HepG2 (cell line): ENCODE data around the gene TTC24. TPM values are rescaled to one million over a fixed set of nuclear protein-coding genes. Genes with fewer than 3 reads are reported as not detected.

Source experiments
- BCL6 ChIP-seq: IDR thresholded peaks from 2 replicates; pipeline ENCODE4 v1.6.1; 2016; ENCODE audit warnings: missing genetic modification reagents, missing compliant biosample characterization
- DMAP1 ChIP-seq: IDR thresholded peaks from 2 replicates; pipeline ENCODE4 v1.6.1; 2016
- DPF2 ChIP-seq: sonication (generic); formaldehyde crosslinking; IDR thresholded peaks from 2 replicates; pipeline ENCODE4 v1.4.0; 2020; ENCODE audit warnings: mild to moderate bottlenecking, low read depth, missing genetic modification reagents, borderline replicate concordance
- EHMT2 ChIP-seq: fragments of 200-600 bp; sonication (generic); IDR thresholded peaks from 2 replicates; pipeline ENCODE4 v1.7.0; 2017; ENCODE audit warnings: antibody characterized with exemption, low read depth, low read length, borderline replicate concordance
- FUBP1 ChIP-seq: sonication (generic); formaldehyde crosslinking; IDR thresholded peaks from 2 replicates; pipeline ENCODE4 v1.5.1; 2020; ENCODE audit warnings: missing genetic modification reagents, mild to moderate bottlenecking, borderline replicate concordance
- KLF12 ChIP-seq: sonication (generic); formaldehyde crosslinking; IDR thresholded peaks from 2 replicates; pipeline ENCODE4 v1.4.0; 2020; ENCODE audit warnings: missing genetic modification reagents, borderline replicate concordance
- MTA1 ChIP-seq: sonication (generic); formaldehyde crosslinking; IDR thresholded peaks from 2 replicates; pipeline ENCODE4 v1.4.0; 2020; ENCODE audit warnings: missing genetic modification reagents, mild to moderate bottlenecking, borderline replicate concordance
- NR2C2 ChIP-seq: sonication (generic); formaldehyde crosslinking; IDR thresholded peaks from 2 replicates; pipeline ENCODE4 v1.4.0; 2020; ENCODE audit warnings: missing genetic modification reagents, mild to moderate bottlenecking, moderate library complexity, borderline replicate concordance
- POLR2G ChIP-seq: fragments of 200-400 bp; formaldehyde crosslinking; IDR thresholded peaks from 2 replicates; pipeline ENCODE4 v1.6.1; 2018; ENCODE audit warnings: mild to moderate bottlenecking, low read depth, low read length, moderate library complexity
- RXRB ChIP-seq: IDR thresholded peaks from 2 replicates; pipeline ENCODE4 v1.6.1; 2016; ENCODE audit warnings: borderline replicate concordance, missing genetic modification reagents, missing compliant biosample characterization
- SNAPC2 ChIP-seq: sonication (generic); formaldehyde crosslinking; IDR thresholded peaks from 2 replicates; pipeline ENCODE4 v1.8.1; 2022; ENCODE audit warnings: mild to moderate bottlenecking, missing genetic modification reagents
- SNAPC5 ChIP-seq: sonication (generic); formaldehyde crosslinking; IDR thresholded peaks from 2 replicates; pipeline ENCODE4 v1.8.1; 2023; ENCODE audit warnings: mild to moderate bottlenecking, missing genetic modification reagents, borderline replicate concordance
- SNRNP70 ChIP-seq: fragments of 200-400 bp; formaldehyde crosslinking; IDR thresholded peaks from 2 replicates; pipeline ENCODE4 v1.6.1; 2017; ENCODE audit warnings: mild to moderate bottlenecking, low read depth, low read length, moderate library complexity
- SSRP1 ChIP-seq: IDR thresholded peaks from 2 replicates; pipeline ENCODE4 v1.6.1; 2016; ENCODE audit warnings: control low read depth
- ZHX2 ChIP-seq, 2 experiments: sonication (generic) in 1 of 2; formaldehyde crosslinking in 1 of 2; IDR thresholded peaks; 2 replicates each; pipeline versions ENCODE4 v1.6.1 to v1.9.0; 2014 to 2022; ENCODE audit warnings: antibody characterized with exemption in 1 of 2, borderline replicate concordance in 1 of 2, inconsistent platforms in 1 of 2, low read depth in 1 of 2, missing genetic modification reagents in 1 of 2
- ZNF256 ChIP-seq: sonication (generic); formaldehyde crosslinking; conservative IDR thresholded peaks from 2 replicates; pipeline ENCODE4 v1.4.0; 2020; ENCODE audit warnings: missing genetic modification reagents
- ZNF263 ChIP-seq: sonication (generic); formaldehyde crosslinking; IDR thresholded peaks from 2 replicates; pipeline ENCODE4 v1.4.0; 2020; ENCODE audit warnings: missing genetic modification reagents
- ZNF616 ChIP-seq: sonication (generic); formaldehyde crosslinking; IDR thresholded peaks from 2 replicates; pipeline ENCODE4 v1.5.0; 2020; ENCODE audit warnings: low read depth, mild to moderate bottlenecking, missing genetic modification reagents
- ZNF816 ChIP-seq: sonication (generic); formaldehyde crosslinking; IDR thresholded peaks from 2 replicates; pipeline ENCODE4 v1.8.0; 2022; ENCODE audit warnings: missing genetic modification reagents, mild to moderate bottlenecking, borderline replicate concordance
- polyA plus RNA-seq, 8 experiments: library from polyadenylated mRNA; depleted of rRNA in 3 of 8; stranded (reverse) in 7 of 8; unstranded in 1 of 8; fragments of >200 nt; fragmentation: Illumina TruSeq in 4 of 8; extraction: Trizol in 4 of 8; gene quantifications; 2 replicates each; pipeline versions ENCODE4 v1.2.1 to v1.2.3, GENCODE V29; 2011 to 2016; ENCODE audit warnings: low read depth in 4 of 8, missing spikeins in 1 of 8, mixed read lengths in 1 of 8; ENCODE audit not compliant: insufficient read depth in 1 of 8
- total RNA-seq, 5 experiments: library from RNA; depleted of rRNA; stranded (reverse); fragments of >200 nt; fragmentation: Illumina TruSeq; extraction: Trizol; gene quantifications; 2 replicates each; pipeline ENCODE4 v1.2.3, GENCODE V29; 2016; ENCODE audit warnings: low read depth in 1 of 5

Gene TTC24
- total and polyA plus RNA-seq, 2 of the 13 experiments (the other 11 are each of a cell fraction or from before 2014, with no cell fraction given) = 0.13 to 0.18 TPM

- TF ChIP-seq POLR2G (no peak), ZNF256 (CRISPR knock-in tag) (no peak), SSRP1 (CRISPR knock-in tag) (no peak), ZHX2 (IDR thresholded peaks at IDR 0.05; ENCODE audit: low read depth) (no peak), ZHX2 (CRISPR knock-in tag; IDR thresholded peaks at IDR 0.05; ENCODE audit: borderline replicate concordance) (no peak), MTA1 (CRISPR knock-in tag) (peak; percentile 36; the same call in 1 of the 2 replicates), BCL6 (CRISPR knock-in tag) (no peak), ZNF263 (CRISPR knock-in tag) (0 out of 2 replicates have a peak, but pooled peaks have one; percentile 18), ZNF616 (CRISPR knock-in tag) (0 out of 2 replicates have a peak, but pooled peaks have one; percentile 47), RXRB (CRISPR knock-in tag) (peak; percentile 42; the same call in 1 of the 2 replicates), DMAP1 (CRISPR knock-in tag) (0 out of 2 replicates have a peak, but pooled peaks have one; percentile 35), SNRNP70 (no peak), EHMT2 (no peak), KLF12 (CRISPR knock-in tag) (peak; percentile 97; the same call in 1 of the 2 replicates), ZNF816 (no peak), DPF2 (CRISPR knock-in tag) (no peak), SNAPC2 (CRISPR knock-in tag) (peak; percentile 65; the same call in 1 of the 2 replicates), NR2C2 (CRISPR knock-in tag) (peak; percentile 74), SNAPC5 (0 out of 2 replicates have a peak, but pooled peaks have one; percentile 62), FUBP1 (CRISPR knock-in tag) (no peak)
Observed at GRCh38 chr1:156571919-156572662, 7.4 kb upstream of the TTC24 start, which contains the start of gene IQGAP3 (continued).
